ENCODE measurements around the gene HOXA3. TPM values are rescaled to one million over a fixed set of nuclear protein-coding genes. Genes with fewer than 3 reads are reported as not detected.

The HOXA3 gene
- total and polyA plus RNA-seq, 4 donors: 1.9 to 10.7 (median 6.3) TPM

- Histone ChIP-seq H3K9me3 (ENCODE audit: control insufficient read depth in 4 of 4, insufficient read depth in 3 of 4, low read length in 3 of 4) (peaks cover 0 to 2% (median 0%) of the 10 kb centered on the region in 4 donors), H3K9ac (ENCODE audit: insufficient read depth in 1 of 2, low read length in 2 of 2) (peak overlapping the region; percentile 30 to 98), H3K4me3 (peak overlapping the region; percentile 44), H3K27ac (ENCODE audit: low read depth in 1 of 2, low read length in 1 of 2) (peak overlapping the region in 1 of 2 donors; percentile 92), H3K36me3 (ENCODE audit: control insufficient read depth in 4 of 4, insufficient read depth in 4 of 4, low read length in 4 of 4) (peaks cover 0 to 15% (median 7%) of the 10 kb centered on the region in 4 donors), H3K27me3 (ENCODE audit: control insufficient read depth in 3 of 3, insufficient read depth in 3 of 3, low read length in 2 of 3) (peaks cover 0 to 50% (median 4%) of the 10 kb centered on the region in 3 donors), H3K4me1 (ENCODE audit: control insufficient read depth in 5 of 5, insufficient read depth in 5 of 5, low read length in 5 of 5) (peaks cover 0 to 62% (median 3%) of the 10 kb centered on the region in 5 donors)
- ATAC-seq (ENCODE audit: insufficient read depth, low FRiP score) (no peak), DNase-seq (peak; percentile 82 to 98 (median 94))
- 40 to 63% methylated on average over 25 of the region's 25 CpGs for WGBS, 2 donors
- no peak for TF ChIP-seq CTCF (IDR thresholded peaks at IDR 0.05; ENCODE audit: control extremely low read depth, extremely low read depth)
Measured at GRCh38 chr7:27101171-27101956, 51.0 kb downstream of the HOXA3 start.

- WGBS, 2 donors: 44 to 67% methylated on average over 8 of the region's 8 CpGs
- no peak for ATAC-seq (ENCODE audit: insufficient read depth, low FRiP score)
- peaks cover 0 to 47% (median 4%) of the 10 kb centered on the region in 3 donors for H3K27me3 ChIP-seq (ENCODE audit: control insufficient read depth in 3 of 3, insufficient read depth in 3 of 3, low read length in 2 of 3)
- peaks cover 0 to 56% (median 3%) of the 10 kb centered on the region in 5 donors for H3K4me1 ChIP-seq (ENCODE audit: control insufficient read depth in 5 of 5, insufficient read depth in 5 of 5, low read length in 5 of 5)
- H3K9ac ChIP-seq (ENCODE audit: insufficient read depth in 1 of 2, low read length in 2 of 2): peak overlapping the region; percentile 30 to 98
- DNase-seq: peak; percentile 50 to 81 (median 70)
- peaks cover 0 to 15% (median 6%) of the 10 kb centered on the region in 4 donors for H3K36me3 ChIP-seq (ENCODE audit: control insufficient read depth in 4 of 4, insufficient read depth in 4 of 4, low read length in 4 of 4)
- H3K27ac ChIP-seq (ENCODE audit: low read depth in 1 of 2, low read length in 1 of 2): peak overlapping the region in 1 of 2 donors; percentile 86
- peaks cover 0 to 2% (median 0%) of the 10 kb centered on the region in 4 donors for H3K9me3 ChIP-seq (ENCODE audit: control insufficient read depth in 4 of 4, insufficient read depth in 3 of 4, low read length in 3 of 4)
- H3K4me3 ChIP-seq: no peak overlapping the region
- TF ChIP-seq CTCF (IDR thresholded peaks at IDR 0.05; ENCODE audit: control extremely low read depth, extremely low read depth): no peak
Measured at GRCh38 chr7:27100694-27101170, 51.7 kb downstream of the HOXA3 start.

- peak overlapping the region; percentile 64 to 98 for H3K9ac ChIP-seq (ENCODE audit: insufficient read depth in 1 of 2, low read length in 2 of 2)
- peaks cover 0 to 54% (median 5%) of the 10 kb centered on the region in 3 donors for H3K27me3 ChIP-seq (ENCODE audit: control insufficient read depth in 3 of 3, insufficient read depth in 3 of 3, low read length in 2 of 3)
- DNase-seq (peak in 2 of 3 donors; percentile 57 to 72), ATAC-seq (ENCODE audit: insufficient read depth, low FRiP score) (no peak)
- H3K9me3 ChIP-seq (ENCODE audit: control insufficient read depth in 4 of 4, insufficient read depth in 3 of 4, low read length in 3 of 4): peaks cover 0 to 2% (median 0%) of the 10 kb centered on the region in 4 donors
- H3K4me1 ChIP-seq (ENCODE audit: control insufficient read depth in 5 of 5, insufficient read depth in 5 of 5, low read length in 5 of 5): peaks cover 0 to 54% (median 3%) of the 10 kb centered on the region in 5 donors
- TF ChIP-seq CTCF (IDR thresholded peaks at IDR 0.05; ENCODE audit: control extremely low read depth, extremely low read depth): no peak
- no peak overlapping the region for H3K4me3 ChIP-seq
- 57 to 67% methylated on average over 8 of the region's 8 CpGs for WGBS, 2 donors
- no peak overlapping the region for H3K27ac ChIP-seq (ENCODE audit: low read depth in 1 of 2, low read length in 1 of 2)
- peaks cover 0 to 15% (median 6%) of the 10 kb centered on the region in 4 donors for H3K36me3 ChIP-seq (ENCODE audit: control insufficient read depth in 4 of 4, insufficient read depth in 4 of 4, low read length in 4 of 4)
Measured at GRCh38 chr7:27099453-27100370, 52.7 kb downstream of the HOXA3 start.

Measured in lung (tissue), 12 donors.